ENCODE results near the gene DMAC2L.
A peak's percentile ranks its signal among the peaks of the same experiment; 100 is the strongest.
"Not testable (repeated sequence)": the region's sequence is repeated elsewhere in the genome, so short reads cannot be mapped to it uniquely, and the experiment has no call there.

Gene DMAC2L

GRCh38 chr14:50352584-50352983 lies 40.5 kb downstream of the DMAC2L start:
- DNase-seq (ENCODE audit: extremely low spot score, insufficient read length, low read depth): no peak
- FAIRE-seq: no peak

GRCh38 chr14:50353126-50353525 lies 41.0 kb downstream of the DMAC2L start:
- no peak for FAIRE-seq
- no peak for DNase-seq (ENCODE audit: extremely low spot score, insufficient read length, low read depth)

- DNase-seq (ENCODE audit: extremely low spot score, insufficient read length, low read depth): no peak
- FAIRE-seq: no peak
These were observed 42.4 kb downstream of the DMAC2L start for GRCh38 chr14:50354527-50354926.

GRCh38 chr14:50355692-50356091 lies 43.6 kb downstream of the DMAC2L start:
- DNase-seq (ENCODE audit: extremely low spot score, insufficient read length, low read depth) (no peak), FAIRE-seq (no peak)

GRCh38 chr14:50356283-50356682 lies 44.2 kb downstream of the DMAC2L start:
- not testable (repeated sequence) for DNase-seq (ENCODE audit: extremely low spot score, insufficient read length, low read depth); FAIRE-seq

- FAIRE-seq (no peak), DNase-seq (ENCODE audit: extremely low spot score, insufficient read length, low read depth) (no peak)
These were observed 45.0 kb downstream of the DMAC2L start for GRCh38 chr14:50357124-50357523.

GRCh38 chr14:50357753-50358395 lies 45.8 kb downstream of the DMAC2L start:
- DNase-seq (ENCODE audit: extremely low spot score, insufficient read length, low read depth) (no peak), FAIRE-seq (no peak)

GRCh38 chr14:50359631-50360030 lies 47.5 kb downstream of the DMAC2L start:
- FAIRE-seq: no peak
- no peak for DNase-seq (ENCODE audit: extremely low spot score, insufficient read length, low read depth)

GRCh38 chr14:50360093-50360492 lies 48.0 kb downstream of the DMAC2L start:
- no peak for FAIRE-seq
- no peak for DNase-seq (ENCODE audit: extremely low spot score, insufficient read length, low read depth)

GRCh38 chr14:50360851-50361250 lies 48.7 kb downstream of the DMAC2L start:
- no peak for FAIRE-seq
- no peak for DNase-seq (ENCODE audit: extremely low spot score, insufficient read length, low read depth)

GRCh38 chr14:50361473-50362403 lies 49.6 kb downstream of the DMAC2L start:
- not testable (repeated sequence) for FAIRE-seq; DNase-seq (ENCODE audit: extremely low spot score, insufficient read length, low read depth)

GRCh38 chr14:50362764-50363713 lies 50.9 kb downstream of the DMAC2L start:
- no peak for DNase-seq (ENCODE audit: extremely low spot score, insufficient read length, low read depth)

GRCh38 chr14:50363714-50364111 lies 51.6 kb downstream of the DMAC2L start:
- FAIRE-seq (peak; percentile 97), DNase-seq (ENCODE audit: extremely low spot score, insufficient read length, low read depth) (peak; percentile 36)

More at GRCh38 chr14:50362764-50363713, 50.9 kb downstream of the DMAC2L start:
- peak; percentile 36 for FAIRE-seq

GRCh38 chr14:50364792-50365191 lies 52.7 kb downstream of the DMAC2L start:
- DNase-seq (ENCODE audit: extremely low spot score, insufficient read length, low read depth) (no peak), FAIRE-seq (no peak)

GRCh38 chr14:50365572-50365971 lies 53.4 kb downstream of the DMAC2L start:
- FAIRE-seq; DNase-seq (ENCODE audit: extremely low spot score, insufficient read length, low read depth): not testable (repeated sequence)

GRCh38 chr14:50366115-50366514 lies 54.0 kb downstream of the DMAC2L start:
- DNase-seq (ENCODE audit: extremely low spot score, insufficient read length, low read depth) (no peak), FAIRE-seq (no peak)

- FAIRE-seq: no peak
These were observed 54.5 kb downstream of the DMAC2L start for GRCh38 chr14:50366589-50366988.

GRCh38 chr14:50371546-50371945 lies 59.4 kb downstream of the DMAC2L start:
- DNase-seq (ENCODE audit: extremely low spot score, insufficient read length, low read depth) (no peak), FAIRE-seq (no peak)

More at GRCh38 chr14:50366589-50366988, 54.5 kb downstream of the DMAC2L start:
- DNase-seq (ENCODE audit: extremely low spot score, insufficient read length, low read depth): no peak

GRCh38 chr14:50373959-50374358 lies 61.8 kb downstream of the DMAC2L start:
- no peak for FAIRE-seq
- DNase-seq (ENCODE audit: extremely low spot score, insufficient read length, low read depth): no peak

GRCh38 chr14:50375760-50376159 lies 63.6 kb downstream of the DMAC2L start:
- DNase-seq (ENCODE audit: extremely low spot score, insufficient read length, low read depth): no peak
- no peak for FAIRE-seq

Measured in GM18507 (cell line).